Erythroblast (primary cell): Measurements from ENCODE around the gene NDUFS5.

Experiments used
- GATA1 ChIP-seq: IDR thresholded peaks from 2 replicates; pipeline ENCODE4 v1.6.1; 2011; ENCODE audit warnings: low read depth, mild to moderate bottlenecking, control low read depth, low read length, moderate library complexity
- POLR2A ChIP-seq: IDR thresholded peaks from 2 replicates; pipeline ENCODE4 v1.6.1; 2011; ENCODE audit warnings: mild to moderate bottlenecking, low read length

DNA sequence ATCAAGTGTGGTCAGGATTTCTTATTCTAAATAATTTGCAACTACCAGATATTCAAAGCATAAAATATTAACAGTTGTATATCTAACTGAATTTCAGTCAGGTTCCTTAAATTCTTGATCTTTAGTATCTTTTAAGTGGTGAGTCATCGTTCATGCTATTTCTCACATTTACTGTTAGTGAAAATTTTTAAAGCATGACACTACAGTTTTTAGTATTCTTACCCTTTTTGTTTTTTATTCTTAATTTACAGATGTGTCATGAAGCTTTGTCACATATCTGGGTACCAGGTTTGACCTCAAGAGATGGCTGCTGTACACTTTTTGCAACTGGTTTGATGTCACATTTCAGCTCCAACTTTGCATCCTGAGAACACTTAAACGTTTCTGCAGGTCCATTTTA lies 22.4 kb upstream of the NDUFS5 start:
- TF ChIP-seq POLR2A (no peak), GATA1 (no peak)
